Measurements from ENCODE around the gene TXLNB.

TXLNB gene

DNA sequence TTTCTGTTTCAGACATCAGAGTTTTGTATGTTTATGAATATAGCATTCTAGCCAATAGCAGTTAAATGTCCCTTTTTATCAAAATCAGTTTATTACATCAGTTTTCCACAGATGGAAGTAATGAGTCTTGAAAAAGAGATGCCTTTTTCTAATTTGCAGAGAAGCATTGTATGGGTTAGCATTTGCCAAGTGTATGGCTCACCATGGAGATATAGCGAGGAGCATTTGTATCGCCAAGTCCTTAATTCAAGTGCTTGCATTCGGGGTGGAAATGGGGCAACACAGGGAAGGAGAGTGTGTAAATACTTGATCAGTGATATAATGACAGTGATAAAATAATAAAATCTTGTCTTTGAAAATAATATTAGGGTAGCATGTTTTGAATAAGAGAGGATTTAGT, 42.9 kb downstream of the TXLNB start:
- POLR2A ChIA-PET: no interaction called here
- H3K4me3 ChIP-seq (ENCODE audit: low read depth, low read length): no peak overlapping the region
- TF ChIP-seq, protein P1, sequence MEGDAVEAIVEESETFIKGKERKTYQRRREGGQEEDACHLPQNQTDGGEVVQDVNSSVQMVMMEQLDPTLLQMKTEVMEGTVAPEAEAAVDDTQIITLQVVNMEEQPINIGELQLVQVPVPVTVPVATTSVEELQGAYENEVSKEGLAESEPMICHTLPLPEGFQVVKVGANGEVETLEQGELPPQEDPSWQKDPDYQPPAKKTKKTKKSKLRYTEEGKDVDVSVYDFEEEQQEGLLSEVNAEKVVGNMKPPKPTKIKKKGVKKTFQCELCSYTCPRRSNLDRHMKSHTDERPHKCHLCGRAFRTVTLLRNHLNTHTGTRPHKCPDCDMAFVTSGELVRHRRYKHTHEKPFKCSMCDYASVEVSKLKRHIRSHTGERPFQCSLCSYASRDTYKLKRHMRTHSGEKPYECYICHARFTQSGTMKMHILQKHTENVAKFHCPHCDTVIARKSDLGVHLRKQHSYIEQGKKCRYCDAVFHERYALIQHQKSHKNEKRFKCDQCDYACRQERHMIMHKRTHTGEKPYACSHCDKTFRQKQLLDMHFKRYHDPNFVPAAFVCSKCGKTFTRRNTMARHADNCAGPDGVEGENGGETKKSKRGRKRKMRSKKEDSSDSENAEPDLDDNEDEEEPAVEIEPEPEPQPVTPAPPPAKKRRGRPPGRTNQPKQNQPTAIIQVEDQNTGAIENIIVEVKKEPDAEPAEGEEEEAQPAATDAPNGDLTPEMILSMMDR (IDR thresholded peaks at IDR 0.05; ENCODE audit: insufficient read depth, low read length, missing control alignments): no peak
- no peak for DNase-seq (ENCODE audit: low read depth, low spot score)
- CTCF ChIA-PET: interaction anchor here (1.0 to 2.6 kb wide), 2 partner anchors 12 to 115 kb away, joined by 3 to 9 read pairs; no protein-coding TSS in a partner anchor

DNA sequence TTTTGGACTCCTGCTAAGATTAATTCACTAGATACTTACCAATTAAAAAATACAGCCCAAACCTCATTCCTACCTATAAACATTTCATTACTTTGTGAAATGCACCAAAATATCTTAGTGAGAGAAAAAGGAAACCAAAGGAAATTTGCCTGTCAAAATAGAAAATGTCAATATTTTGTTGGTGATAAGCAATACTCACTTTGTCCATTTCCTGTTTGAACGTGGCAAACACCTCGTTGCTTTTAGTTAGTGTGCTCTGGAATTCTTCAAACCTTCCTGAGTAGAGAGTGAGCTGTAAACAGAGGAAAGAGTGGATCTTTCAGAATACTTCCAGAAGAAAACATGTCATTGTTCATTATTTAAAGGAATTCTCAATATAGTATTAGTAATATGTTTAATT, 44.2 kb downstream of the TXLNB start:
- no peak overlapping the region for H3K4me3 ChIP-seq (ENCODE audit: low read depth, low read length)
- ChIA-PET CTCF (no interaction called here), POLR2A (no interaction called here)
- TF ChIP-seq, protein P1 (IDR thresholded peaks at IDR 0.05; ENCODE audit: insufficient read depth, low read length, missing control alignments): no peak
- no peak for DNase-seq (ENCODE audit: low read depth, low spot score)

DNA sequence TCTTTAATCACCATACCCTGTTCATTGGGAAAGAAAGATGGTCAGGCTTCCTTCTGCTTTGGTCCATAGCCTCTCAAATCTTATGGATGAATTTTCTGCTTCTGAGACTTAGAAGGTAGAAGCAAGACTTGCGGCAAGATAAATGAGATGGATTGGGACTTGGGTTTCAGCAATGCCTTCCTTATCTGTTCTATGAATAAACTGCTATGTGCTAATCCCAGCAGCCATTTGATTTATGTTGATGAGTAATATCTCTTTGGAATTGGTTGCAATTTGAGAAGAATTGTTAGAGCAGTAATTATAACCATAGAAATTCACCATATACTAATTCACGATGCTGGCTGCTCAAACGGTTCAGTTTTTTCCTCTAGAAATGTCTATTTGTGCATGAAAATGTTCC, 48.3 kb downstream of the TXLNB start:
- CTCF ChIA-PET: interaction anchor here (1.1 kb wide), 1 partner anchor 12 kb away, joined by 3 read pairs; no protein-coding TSS in a partner anchor
- TF ChIP-seq, protein P1 (IDR thresholded peaks at IDR 0.05; ENCODE audit: insufficient read depth, low read length, missing control alignments): no peak
- H3K4me3 ChIP-seq (ENCODE audit: low read depth, low read length): no peak overlapping the region
- DNase-seq (ENCODE audit: low read depth, low spot score): no peak
- POLR2A ChIA-PET: no interaction called here

DNA sequence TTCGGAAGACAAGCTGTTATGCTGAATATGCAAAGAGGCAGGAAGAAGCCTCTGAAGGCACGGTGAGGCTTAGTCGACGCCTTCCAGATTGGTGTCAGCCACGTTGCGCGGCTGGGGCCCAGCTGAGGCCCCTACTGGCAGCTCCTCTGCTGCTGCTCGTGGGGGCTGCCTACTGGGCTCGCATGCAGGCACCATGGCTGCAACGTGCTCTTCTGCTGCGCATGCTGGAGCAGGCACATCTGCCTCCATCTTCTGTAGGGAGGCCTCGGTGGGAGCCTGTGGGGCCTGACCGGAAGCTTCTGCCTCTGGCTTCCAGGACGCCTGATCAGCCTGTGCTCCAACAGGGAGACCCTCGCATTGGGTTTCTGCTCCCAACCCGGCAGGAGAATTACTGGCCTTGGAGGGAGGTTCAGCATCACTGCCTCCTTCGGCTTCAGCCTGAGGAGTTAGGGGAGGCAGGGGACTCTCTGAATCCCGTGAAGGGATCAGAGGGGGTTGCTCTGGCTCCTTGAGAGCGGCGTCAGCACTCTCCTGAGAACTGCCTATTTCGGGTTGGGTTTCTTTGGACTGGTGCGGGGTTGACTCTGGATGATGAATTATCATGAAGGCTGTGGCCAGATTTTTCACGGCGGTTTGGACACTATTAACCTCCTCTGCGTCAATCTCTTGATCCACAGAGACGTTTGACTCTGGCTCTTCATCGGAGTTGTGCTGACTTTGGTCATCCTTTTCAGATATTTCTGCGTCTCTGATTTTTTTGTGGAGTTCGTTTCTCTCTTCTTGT, 49.1 kb downstream of the TXLNB start:
- ChIA-PET CTCF (interaction anchor here (0.7 to 3.9 kb wide), 2 partner anchors 8 to 23 kb away, joined by 3 to 23 read pairs; no protein-coding TSS in a partner anchor), POLR2A (no interaction called here)
- TF ChIP-seq, protein P1 (IDR thresholded peaks at IDR 0.05; ENCODE audit: insufficient read depth, low read length, missing control alignments): no peak
- DNase-seq (ENCODE audit: low read depth, low spot score): no peak
- no peak overlapping the region for H3K4me3 ChIP-seq (ENCODE audit: low read depth, low read length)

DNA sequence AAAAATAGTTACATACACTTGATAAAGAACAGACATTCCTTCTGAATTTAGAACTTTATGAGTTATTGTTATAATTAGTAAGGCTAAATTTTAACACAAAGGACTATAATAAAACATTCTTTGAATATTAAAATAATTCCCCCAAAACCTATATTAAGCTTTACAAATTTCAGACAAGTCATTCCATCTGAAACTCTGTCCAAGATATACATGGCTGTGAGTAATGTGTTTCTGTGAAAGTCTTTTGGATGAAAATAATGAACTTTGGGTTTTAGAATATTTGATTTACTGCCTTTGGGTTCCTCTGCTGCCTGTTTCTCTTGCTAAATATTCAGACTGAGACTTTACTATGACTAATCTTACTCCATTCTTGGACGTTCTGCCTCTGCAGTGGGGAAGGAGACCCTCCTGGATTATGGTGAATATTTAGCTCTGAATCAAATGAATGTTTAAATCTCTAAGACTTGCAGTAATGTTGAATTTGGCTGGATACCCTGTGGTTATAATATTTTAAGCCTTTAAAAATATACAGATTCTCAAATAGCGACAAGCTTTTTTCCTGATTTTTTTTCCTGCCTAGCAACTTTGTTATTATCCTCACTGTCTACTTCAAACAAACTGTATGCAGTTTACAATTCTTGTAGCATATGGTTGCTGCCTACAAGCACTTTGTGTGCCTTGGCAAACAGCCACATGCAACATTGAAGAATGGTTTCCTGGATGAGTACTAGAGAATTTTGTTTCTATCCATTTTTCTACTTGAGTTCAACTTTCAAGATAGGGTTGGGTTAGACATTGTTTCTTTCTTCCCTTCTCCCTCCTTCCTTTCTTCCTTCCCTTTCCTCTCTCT, 51.4 kb downstream of the TXLNB start:
- peak; percentile 78 for DNase-seq (ENCODE audit: low read depth, low spot score)
- ChIA-PET POLR2A (interaction anchor here (0.8 kb wide), 1 partner anchor 51 kb away, joined by 3 read pairs; the partner anchor contains the start of gene TXLNB), CTCF (interaction anchor here (0.9 to 3.9 kb wide), 4 partner anchors 10 to 124 kb away, joined by 3 to 23 read pairs (median 10); no protein-coding TSS in a partner anchor)

More for the DNA sequence above, 51.4 kb downstream of the TXLNB start:
- TF ChIP-seq, protein P1 (IDR thresholded peaks at IDR 0.05; ENCODE audit: insufficient read depth, low read length, missing control alignments): no peak
- H3K4me3 ChIP-seq (ENCODE audit: low read depth, low read length): no peak overlapping the region

Measured in AG04449 (cell line).